HepG2 (cell line): ENCODE results near the gene HNRNPA2B1. TPM values are rescaled to one million over a fixed set of nuclear protein-coding genes. Genes with fewer than 3 reads are reported as not detected.

Source experiments
- AFF4 ChIP-seq: sonication (generic); formaldehyde crosslinking; IDR thresholded peaks from 2 replicates; pipeline ENCODE4 v1.4.0; 2020; ENCODE audit warnings: missing genetic modification reagents
- FOXO1 ChIP-seq: sonication (generic); formaldehyde crosslinking; IDR thresholded peaks from 2 replicates; pipeline ENCODE4 v1.4.0; 2020; ENCODE audit warnings: missing genetic modification reagents
- GPBP1L1 ChIP-seq: sonication (generic); formaldehyde crosslinking; IDR thresholded peaks from 2 replicates; pipeline ENCODE4 v1.5.0; 2020; ENCODE audit warnings: mild to moderate bottlenecking, missing genetic modification reagents
- HNRNPLL ChIP-seq: fragments of 200-400 bp; formaldehyde crosslinking; IDR thresholded peaks from 2 replicates; pipeline ENCODE4 v1.6.1; 2017; ENCODE audit warnings: mild to moderate bottlenecking, low read depth, low read length; ENCODE audit not compliant: poor library complexity, severe bottlenecking
- MLX ChIP-seq: IDR thresholded peaks from 2 replicates; pipeline ENCODE4 v1.6.1; 2016
- NFRKB ChIP-seq: fragments of 450-650 bp; IDR thresholded peaks from 2 replicates; pipeline ENCODE4 v1.6.1; 2017
- NFYC ChIP-seq: IDR thresholded peaks from 2 replicates; pipeline ENCODE4 v1.6.1; 2016; ENCODE audit warnings: missing genetic modification reagents, missing compliant biosample characterization
- PLSCR1 ChIP-seq: sonication (generic); formaldehyde crosslinking; IDR thresholded peaks from 2 replicates; pipeline ENCODE4 v1.5.0; 2020; ENCODE audit warnings: missing genetic modification reagents, mild to moderate bottlenecking, borderline replicate concordance
- POLR2A ChIP-seq, 2 experiments: IDR thresholded peaks; 2 replicates each; pipeline ENCODE4 v1.6.1; 2011; ENCODE audit warnings: low read depth in 2 of 2, low read length in 2 of 2, mild to moderate bottlenecking in 1 of 2, moderate library complexity in 1 of 2; ENCODE audit not compliant: insufficient read depth in 1 of 2
- SRSF4 ChIP-seq: fragments of 200-400 bp; formaldehyde crosslinking; IDR thresholded peaks from one replicate; pipeline ENCODE4 v1.6.1; 2018; ENCODE audit warnings: mild to moderate bottlenecking, low read depth, low read length, moderate library complexity; ENCODE audit not compliant: poor library complexity, severe bottlenecking
- ZBTB1 ChIP-seq: sonication (generic); formaldehyde crosslinking; IDR thresholded peaks from 2 replicates; pipeline ENCODE4 v1.4.0; 2020; ENCODE audit warnings: missing genetic modification reagents, borderline replicate concordance
- ZBTB4 ChIP-seq: sonication (generic); formaldehyde crosslinking; IDR thresholded peaks from 2 replicates; pipeline ENCODE4 v1.4.0; 2020; ENCODE audit warnings: missing genetic modification reagents, mild to moderate bottlenecking, borderline replicate concordance
- ZNF232 ChIP-seq: sonication (generic); formaldehyde crosslinking; IDR thresholded peaks from 2 replicates; pipeline ENCODE4 v1.4.0; 2020; ENCODE audit warnings: missing genetic modification reagents, borderline replicate concordance
- ZNF362 ChIP-seq: sonication (generic); formaldehyde crosslinking; IDR thresholded peaks from 2 replicates; pipeline ENCODE4 v1.4.0; 2020; ENCODE audit warnings: missing genetic modification reagents, mild to moderate bottlenecking, borderline replicate concordance
- ZNF567 ChIP-seq: sonication (generic); formaldehyde crosslinking; IDR thresholded peaks from 2 replicates; pipeline ENCODE4 v1.8.1; 2023; ENCODE audit warnings: mild to moderate bottlenecking, missing genetic modification reagents, borderline replicate concordance
- ZNF781 ChIP-seq: sonication (generic); formaldehyde crosslinking; IDR thresholded peaks from 2 replicates; pipeline ENCODE4 v1.5.1; 2020; ENCODE audit warnings: borderline replicate concordance, mild to moderate bottlenecking, missing genetic modification reagents; ENCODE audit errors: not compliant biosample characterization
- ZSCAN5A ChIP-seq: sonication (generic); formaldehyde crosslinking; IDR thresholded peaks from 2 replicates; pipeline ENCODE4 v1.8.0; 2022; ENCODE audit warnings: mild to moderate bottlenecking, missing genetic modification reagents, borderline replicate concordance
- polyA plus RNA-seq, 8 experiments: library from polyadenylated mRNA; depleted of rRNA in 3 of 8; stranded (reverse) in 7 of 8; unstranded in 1 of 8; fragments of >200 nt; fragmentation: Illumina TruSeq in 4 of 8; extraction: Trizol in 4 of 8; gene quantifications; 2 replicates each; pipeline versions ENCODE4 v1.2.1 to v1.2.3, GENCODE V29; 2011 to 2016; ENCODE audit warnings: low read depth in 4 of 8, missing spikeins in 1 of 8, mixed read lengths in 1 of 8; ENCODE audit not compliant: insufficient read depth in 1 of 8
- total RNA-seq, 5 experiments: library from RNA; depleted of rRNA; stranded (reverse); fragments of >200 nt; fragmentation: Illumina TruSeq; extraction: Trizol; gene quantifications; 2 replicates each; pipeline ENCODE4 v1.2.3, GENCODE V29; 2016; ENCODE audit warnings: low read depth in 1 of 5

The HNRNPA2B1 gene
- total and polyA plus RNA-seq, 2 of the 13 experiments (the other 11 are each of a cell fraction or from before 2014, with no cell fraction given): 193 to 412 TPM

GRCh38 chr7:26180792-26181198 is 19.8 kb downstream of the HNRNPA2B1 start (continued):
- TF ChIP-seq PLSCR1 (CRISPR knock-in tag): no peak
- no peak for TF ChIP-seq NFRKB
- TF ChIP-seq ZNF781 (CRISPR knock-in tag): no peak
- TF ChIP-seq ZNF362 (CRISPR knock-in tag): 0 out of 2 replicates have a peak, but pooled peaks have one; percentile 26
- no peak for TF ChIP-seq ZBTB1
- no peak for TF ChIP-seq FOXO1 (CRISPR knock-in tag)
- no peak for TF ChIP-seq HNRNPLL
- TF ChIP-seq ZBTB4 (CRISPR knock-in tag): no peak
- TF ChIP-seq POLR2A (IDR thresholded peaks at IDR 0.05; ENCODE audit: insufficient read depth in 1 of 2, low read depth in 2 of 2, low read length in 2 of 2): 0 out of 4 replicates have a peak, but pooled peaks of 1 of the 2 experiments have one; percentile 22
- TF ChIP-seq NFYC (CRISPR knock-in tag): no peak
- no peak for TF ChIP-seq ZNF567
- no peak for TF ChIP-seq AFF4 (CRISPR knock-in tag)
- TF ChIP-seq GPBP1L1 (CRISPR knock-in tag): no peak
- no peak for TF ChIP-seq ZNF232 (CRISPR knock-in tag)
- no peak for TF ChIP-seq MLX (CRISPR knock-in tag)
- TF ChIP-seq ZSCAN5A (CRISPR knock-in tag): no peak
- TF ChIP-seq SRSF4: no peak
